ENCODE measurements around the gene CAMK2D.

CAMK2D gene

DNA sequence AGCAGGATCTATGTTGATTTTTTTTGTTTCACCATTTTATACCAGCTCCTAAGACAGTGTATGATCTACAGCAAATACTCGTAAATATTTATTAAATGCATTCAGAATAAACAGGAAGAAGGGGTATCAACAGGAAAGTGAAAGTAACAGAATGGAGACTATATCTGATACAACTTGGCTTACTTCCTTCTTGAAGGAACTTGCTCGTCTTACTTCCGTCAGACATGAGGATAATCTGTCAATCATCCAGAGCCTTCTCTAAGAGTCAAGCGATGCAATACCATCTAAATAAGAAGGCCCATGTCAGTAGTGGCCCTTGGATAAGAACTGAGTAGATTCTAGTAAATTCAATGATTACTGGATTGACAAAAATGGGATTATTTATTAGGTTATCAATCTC lies 84.2 kb downstream of the CAMK2D start:
- DNase-seq = peak in 1 of 5 donors; percentile 40

DNA sequence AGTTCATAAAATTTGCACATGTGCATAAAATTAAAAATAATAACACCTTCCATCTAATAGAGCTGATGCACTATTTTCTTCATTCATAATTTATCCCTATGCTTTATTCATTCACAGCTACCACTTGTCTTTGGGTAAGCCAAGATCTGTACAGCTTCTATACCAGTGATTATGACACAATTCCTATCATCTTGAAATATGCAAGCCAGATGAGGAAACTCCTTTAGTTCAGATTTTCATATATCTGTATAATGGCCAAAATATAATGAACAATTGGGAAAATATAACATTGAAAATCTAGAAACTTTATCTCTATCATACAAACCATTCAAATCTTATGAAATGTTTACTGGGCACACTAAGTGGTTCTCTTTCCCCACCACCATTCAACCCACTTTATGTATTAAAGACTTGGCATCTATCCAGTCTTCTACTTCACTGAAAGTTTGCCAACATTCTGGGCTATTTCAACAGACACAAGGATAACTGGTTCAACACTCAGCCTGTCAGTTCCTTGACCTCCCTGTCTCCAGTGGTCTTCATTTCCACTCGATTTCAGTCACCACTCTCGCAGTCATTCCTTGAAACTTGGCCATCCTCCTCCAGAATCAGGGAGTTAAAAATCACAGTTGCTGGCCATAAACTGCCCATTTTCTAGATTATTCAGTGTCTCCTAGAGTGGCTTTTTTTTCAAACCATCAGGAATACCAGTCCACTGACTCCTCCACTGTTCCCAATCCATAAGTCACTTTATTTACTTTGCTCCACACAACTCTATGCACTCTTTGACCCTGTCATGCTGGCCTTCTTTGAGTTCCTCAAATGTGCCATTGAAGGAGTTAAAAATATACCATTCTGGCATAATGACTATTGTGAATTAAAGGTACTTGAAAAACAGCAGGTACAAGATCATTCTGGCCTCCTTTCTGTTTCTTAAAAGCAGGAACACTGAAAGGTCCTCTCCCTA lies 85.5 kb downstream of the CAMK2D start:
- no peak for DNase-seq

DNA sequence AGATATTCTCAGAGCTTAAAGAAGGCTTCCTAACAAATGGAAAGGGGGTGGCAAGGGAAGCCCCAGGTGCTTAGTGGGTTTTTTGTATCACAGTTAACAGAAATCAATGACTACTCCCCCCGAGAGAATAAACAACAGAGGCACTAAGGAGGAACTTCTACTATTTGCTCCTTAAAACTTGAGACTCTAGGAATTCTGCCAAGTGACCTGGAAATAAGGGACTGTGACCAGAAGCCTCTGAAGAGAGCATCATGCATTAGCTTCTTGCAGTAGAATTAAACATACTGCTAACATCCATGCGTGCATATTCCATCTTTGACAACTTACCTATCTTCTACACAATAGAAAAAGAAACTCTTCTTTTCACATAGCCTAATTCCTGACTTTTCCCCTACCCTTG lies 86.8 kb downstream of the CAMK2D start:
- no peak for DNase-seq

DNA sequence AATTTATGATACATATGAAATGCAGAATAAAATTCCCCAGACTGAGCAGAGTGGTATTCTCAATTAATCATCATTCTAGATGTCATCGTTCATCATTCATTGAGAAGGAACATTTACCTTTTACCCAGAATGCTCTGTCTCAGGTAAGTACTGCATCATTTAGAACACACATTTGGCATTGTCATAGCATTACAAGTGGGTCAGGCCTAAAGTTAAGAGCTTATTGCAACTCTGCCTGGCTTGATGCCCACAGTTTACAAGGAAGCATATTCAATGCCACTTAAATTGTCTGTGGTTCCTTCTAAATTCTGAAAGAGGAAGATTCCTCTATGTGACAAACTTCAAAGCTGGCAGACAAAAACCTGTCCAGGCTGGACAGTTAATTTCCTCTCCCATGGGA lies 87.3 kb downstream of the CAMK2D start:
- DNase-seq = no peak

DNA sequence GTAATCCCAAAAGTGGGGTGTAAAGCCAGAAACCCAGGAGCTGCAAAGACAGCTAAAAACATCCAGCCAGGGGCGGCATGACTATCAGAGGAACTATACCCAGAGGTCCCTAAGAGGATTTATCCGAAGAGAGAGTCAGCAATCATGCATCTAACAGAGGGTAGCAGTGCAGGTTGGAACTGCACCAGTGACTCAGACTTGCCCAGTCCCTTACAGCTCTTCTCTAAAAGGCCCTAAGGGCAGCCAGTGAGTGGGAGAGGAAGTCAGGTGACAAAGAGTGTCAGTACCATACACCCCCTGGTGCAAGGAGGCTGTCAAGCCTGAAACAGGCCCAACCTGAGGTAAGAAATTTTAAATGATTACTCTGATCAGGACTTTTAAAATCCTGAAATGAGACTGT lies 88.1 kb downstream of the CAMK2D start:
- peak in 1 of 5 donors; percentile 57 for DNase-seq

- DNase-seq = no peak
Measured at GRCh38 chr4:113666386-113667114, 95.0 kb downstream of the CAMK2D start.

DNA sequence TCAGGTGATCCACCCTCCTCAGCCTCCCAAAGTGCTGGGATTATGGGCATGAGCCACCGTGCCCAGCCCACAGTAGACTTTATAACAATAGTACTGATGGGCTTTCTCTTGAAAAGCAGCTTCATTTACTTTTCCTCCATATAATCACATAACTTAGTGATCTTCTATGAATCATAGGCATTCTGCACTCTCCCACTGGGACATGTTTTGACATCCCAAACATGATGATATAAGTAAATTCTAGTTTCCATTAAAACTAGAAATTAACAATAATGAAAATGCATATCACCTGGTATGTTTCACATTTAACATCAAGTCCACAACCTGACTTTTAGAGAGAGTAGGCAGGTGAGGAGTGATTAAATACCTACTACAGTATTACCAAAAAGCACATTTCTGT lies 96.5 kb downstream of the CAMK2D start:
- no peak for DNase-seq

GRCh38 chr4:113662581-113662980 lies 99.0 kb downstream of the CAMK2D start:
- no peak for DNase-seq

- no peak for DNase-seq
Measured at GRCh38 chr4:113659127-113659526, 102.4 kb downstream of the CAMK2D start.

DNA sequence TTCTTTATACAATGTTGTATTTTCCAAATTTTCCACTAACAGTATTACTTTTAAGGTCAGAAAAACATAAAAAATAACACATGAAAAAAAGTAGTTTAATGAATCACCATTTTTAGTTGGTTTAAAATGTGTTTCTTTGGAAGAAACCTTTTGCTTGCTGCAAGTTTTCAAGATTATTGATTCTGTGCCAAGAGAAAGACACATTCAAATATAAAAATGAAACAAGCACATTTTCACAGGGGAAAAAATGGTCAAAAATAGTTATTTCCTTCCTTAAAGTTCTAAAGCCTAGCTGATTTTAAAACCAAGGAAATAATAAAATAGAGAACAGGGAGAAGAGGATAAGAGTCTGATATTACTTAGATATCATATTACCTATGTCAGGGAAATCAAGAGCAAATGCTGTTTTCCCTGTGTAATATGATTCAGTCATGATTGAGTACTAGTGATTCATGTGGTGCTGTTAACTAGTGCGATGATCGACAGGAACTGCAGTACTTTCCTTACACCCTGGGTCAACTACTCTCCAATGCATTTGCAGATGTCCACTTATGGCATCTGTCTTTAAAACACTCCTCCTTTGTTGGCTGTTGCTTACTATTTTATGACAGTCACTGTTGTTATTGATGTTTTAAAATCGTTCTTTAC lies 103.8 kb downstream of the CAMK2D start:
- no peak for DNase-seq

- no peak for DNase-seq
Measured at GRCh38 chr4:113653871-113654270, 107.7 kb downstream of the CAMK2D start.

DNA sequence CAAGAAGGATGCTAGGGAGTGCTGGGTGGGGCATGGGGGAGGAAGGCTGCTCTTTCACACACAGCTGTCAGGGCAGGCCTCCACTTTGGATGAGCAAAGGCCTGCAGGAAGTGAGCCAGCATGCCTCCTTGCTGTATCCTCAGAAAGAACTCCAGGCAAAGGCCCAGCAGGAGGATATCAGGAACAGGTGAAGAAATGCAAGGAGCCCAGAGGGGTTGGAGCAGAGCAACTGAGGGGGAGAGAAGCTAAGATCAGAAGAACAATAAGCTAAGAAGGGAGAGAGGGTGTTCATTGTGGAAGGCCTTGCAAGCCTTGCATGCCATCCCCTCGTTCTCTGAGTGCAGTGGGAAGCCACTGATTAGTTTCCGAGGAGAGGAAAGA lies 115.1 kb downstream of the CAMK2D start:
- no peak for DNase-seq

DNA sequence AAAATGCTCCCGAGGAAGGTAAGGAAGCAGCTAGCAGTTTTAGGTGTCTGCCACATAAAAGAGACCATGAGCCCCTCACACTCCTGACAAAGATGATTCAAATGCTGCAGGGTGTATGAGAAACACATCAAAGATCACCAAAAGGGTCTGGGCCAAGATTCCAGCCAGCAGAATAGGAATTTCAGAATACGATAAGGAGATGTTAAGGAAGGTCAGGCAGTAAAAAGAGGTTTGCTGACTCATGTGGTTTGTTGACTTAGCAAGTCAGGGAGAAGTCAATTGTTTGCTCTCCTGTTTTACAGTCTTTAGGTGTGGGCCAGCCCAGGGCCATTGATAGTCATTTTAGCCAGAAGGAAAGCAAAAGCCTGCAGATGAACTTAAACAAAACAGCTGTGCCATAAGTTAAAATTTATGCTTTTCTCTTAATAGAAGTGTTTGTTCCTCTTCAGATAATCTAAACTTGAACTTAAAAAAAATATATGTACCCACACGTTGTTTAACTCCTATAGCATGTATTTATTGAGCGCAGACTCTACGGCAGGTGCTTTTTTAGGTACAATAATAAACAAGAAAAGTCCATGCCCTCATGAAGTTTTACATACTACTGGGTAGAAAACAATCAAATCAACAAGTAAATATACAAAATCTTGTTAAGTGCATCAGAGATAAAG lies 115.6 kb downstream of the CAMK2D start:
- DNase-seq = no peak

GRCh38 chr4:113645288-113645687 lies 116.2 kb downstream of the CAMK2D start:
- DNase-seq = no peak

GRCh38 chr4:113644398-113644797 lies 117.1 kb downstream of the CAMK2D start:
- DNase-seq = no peak

DNA sequence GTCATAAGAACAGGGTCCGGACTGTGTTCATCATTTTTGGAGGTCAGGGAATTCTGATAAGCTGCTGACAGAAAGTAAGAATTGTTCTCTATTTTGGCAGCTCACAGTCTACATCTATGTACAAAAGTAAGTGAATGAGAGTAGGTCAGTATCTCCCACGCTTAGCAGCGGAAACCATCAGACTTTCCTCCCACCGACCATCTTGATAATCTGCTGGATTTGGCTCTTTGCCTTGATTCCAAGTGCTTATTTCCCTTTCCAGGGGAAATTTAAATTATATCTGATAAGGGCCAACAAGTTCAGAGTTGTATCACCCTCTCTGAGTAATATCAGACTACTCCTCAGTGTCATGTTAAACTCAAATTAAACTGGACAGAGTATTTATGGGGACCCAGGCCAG lies 118.0 kb downstream of the CAMK2D start:
- no peak for DNase-seq

DNA sequence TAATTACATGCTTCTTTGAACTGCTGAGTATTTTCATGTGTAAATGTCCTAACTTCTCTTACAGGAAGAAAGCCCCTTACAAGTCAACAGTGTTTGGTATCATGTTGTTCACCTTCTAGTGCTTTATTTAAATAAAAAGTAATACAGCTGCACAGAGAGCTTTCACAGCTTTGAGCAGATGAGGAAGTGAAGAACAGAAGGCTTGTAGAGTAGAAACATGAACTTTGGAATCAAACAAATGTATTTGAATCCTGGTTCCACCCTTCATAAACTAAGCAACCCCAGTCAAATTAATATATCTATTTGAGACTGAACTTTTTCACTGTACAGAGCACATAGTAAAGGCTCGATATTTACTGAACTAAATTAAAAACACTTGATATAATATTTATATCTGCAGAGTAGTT lies 120.5 kb downstream of the CAMK2D start:
- DNase-seq = no peak

- no peak for DNase-seq
Measured at GRCh38 chr4:113639326-113639725, 122.2 kb downstream of the CAMK2D start.

DNA sequence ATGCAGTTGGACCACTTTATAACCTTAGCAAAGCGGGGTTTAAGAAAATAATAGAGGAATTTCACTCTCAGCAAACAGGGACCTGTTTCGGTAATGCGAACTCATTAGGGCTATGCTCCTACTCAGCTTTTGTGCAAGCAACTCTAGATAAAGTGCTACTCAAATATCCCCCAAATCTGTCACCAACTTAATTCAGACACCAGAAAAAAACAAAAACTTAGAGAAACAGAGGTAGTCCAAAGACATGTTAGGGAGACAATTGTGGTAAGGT lies 123.0 kb downstream of the CAMK2D start:
- DNase-seq = no peak

GRCh38 chr4:113637823-113638561 lies 123.5 kb downstream of the CAMK2D start:
- no peak for DNase-seq

DNA sequence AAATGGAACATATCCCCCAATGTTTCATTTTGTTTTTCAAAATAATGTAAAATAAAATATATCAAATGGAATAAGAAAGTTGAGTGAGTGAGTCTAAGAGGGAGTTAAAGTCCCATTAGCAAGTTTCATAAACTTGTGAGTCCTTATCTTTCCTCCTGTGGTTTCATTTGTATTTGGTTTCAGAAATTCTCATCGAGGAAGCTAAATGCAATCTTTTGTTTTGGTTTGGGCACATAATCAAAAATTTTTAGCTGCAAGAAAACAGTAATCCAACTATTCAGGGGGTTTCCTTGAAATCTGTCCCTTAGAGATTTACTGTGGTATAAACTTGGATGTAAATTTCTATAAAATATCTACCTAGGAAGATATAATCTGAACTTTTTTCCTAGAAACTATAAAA lies 124.2 kb downstream of the CAMK2D start:
- no peak for DNase-seq

GRCh38 chr4:113636877-113637276 lies 124.7 kb downstream of the CAMK2D start:
- peak in 4 of 5 donors; percentile 2 to 70 (median 10) for DNase-seq
